Stimulated activated CD8-positive, alpha-beta memory T cell treated with anti-CD3 and anti-CD28 coated beads, Interleukin-15, amount 100 ng/mL, for 1 hour (primary cell): ENCODE data around the gene SYNPR.
"Not testable (repeated sequence)": the region's sequence is repeated elsewhere in the genome, so short reads cannot be mapped to it uniquely, and the experiment has no call there.

Experiments
- DNase-seq: peaks from one replicate; pipeline ENCODE4 v3.0.0-alpha.2; 2020; ENCODE audit warnings: low read depth

The SYNPR gene

DNA sequence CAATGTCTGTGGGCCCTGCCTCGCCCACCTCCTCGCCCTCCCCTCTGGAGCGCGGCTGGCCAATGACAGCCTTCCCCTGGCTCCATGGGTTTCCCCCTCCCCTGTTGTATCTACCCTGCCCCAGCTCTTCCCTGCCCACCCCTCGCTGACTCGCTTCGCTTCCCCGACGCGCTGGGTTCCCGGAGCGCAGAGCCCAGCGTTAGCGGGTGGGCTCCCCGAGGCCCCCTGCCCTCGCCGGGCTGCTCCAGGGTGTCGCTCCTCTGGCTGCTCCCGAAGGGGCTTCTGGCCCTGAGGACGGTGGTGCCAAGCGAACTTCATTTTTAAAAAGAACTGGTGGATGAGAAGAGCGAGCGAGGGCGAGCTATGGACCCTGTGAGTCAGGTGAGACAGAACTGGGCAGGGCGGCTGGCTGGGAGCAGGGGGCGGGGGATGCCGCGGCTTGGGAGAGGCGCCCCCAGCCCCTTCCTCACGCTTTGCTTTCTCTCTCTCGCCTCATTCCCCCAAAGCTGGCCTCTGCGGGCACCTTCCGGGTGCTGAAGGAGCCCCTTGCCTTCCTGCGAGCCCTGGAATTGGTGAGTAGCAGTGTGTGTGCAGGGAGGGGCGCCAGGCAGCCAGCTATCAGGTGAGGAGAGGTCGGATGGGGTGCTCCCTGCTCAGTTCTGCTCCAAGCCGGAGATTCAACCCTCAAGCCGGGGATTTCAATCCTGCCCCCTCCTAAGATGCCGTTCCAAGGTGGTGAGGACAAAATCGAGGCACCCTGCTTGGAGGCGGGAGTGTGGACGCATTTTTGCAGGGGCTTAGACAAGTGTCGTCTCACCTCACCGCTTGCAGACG lies at the start of gene SYNPR:
TSS of gene SYNPR (plus strand) at position 138 of the 834 bp plus-strand sequence.
- no peak for DNase-seq

DNA sequence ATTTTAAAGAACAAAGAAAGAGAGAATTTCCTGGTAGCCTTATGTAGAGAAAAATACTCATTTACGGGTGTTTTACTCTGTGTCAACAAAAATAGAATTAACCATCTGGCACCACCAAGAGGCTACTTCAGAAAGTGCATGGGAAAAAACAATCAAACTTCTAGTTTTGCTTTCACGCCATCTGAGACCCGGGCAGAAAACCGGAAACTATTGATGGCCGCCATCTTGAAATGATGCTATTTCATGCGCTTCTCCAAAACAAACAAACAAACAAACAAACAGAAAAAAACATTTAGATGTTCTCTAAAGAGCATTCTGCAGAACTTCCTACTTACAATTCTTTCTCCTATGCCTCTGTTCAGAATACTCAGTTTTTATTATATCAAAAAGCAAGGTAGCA lies 49.4 kb upstream of the SYNPR start:
- no peak for DNase-seq

DNA sequence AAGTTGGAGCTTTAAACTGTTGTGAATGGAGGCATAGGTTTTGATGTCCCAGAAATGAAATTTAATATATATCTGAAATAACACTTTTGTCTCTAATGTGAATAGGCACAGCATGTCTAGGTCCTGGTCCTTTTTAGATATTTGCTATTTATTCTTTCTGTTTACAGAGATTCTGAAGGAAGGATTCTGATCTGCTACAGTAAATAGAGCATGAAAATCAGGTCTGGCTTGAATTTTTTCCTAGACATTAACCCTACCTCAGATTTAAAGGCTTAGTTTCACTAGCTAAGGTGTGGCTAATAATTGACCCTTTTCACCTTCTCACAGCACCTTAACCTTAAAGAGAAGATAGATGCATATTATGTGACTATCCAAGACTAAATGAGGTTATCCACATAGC lies 48.0 kb upstream of the SYNPR start:
- DNase-seq: no peak

DNA sequence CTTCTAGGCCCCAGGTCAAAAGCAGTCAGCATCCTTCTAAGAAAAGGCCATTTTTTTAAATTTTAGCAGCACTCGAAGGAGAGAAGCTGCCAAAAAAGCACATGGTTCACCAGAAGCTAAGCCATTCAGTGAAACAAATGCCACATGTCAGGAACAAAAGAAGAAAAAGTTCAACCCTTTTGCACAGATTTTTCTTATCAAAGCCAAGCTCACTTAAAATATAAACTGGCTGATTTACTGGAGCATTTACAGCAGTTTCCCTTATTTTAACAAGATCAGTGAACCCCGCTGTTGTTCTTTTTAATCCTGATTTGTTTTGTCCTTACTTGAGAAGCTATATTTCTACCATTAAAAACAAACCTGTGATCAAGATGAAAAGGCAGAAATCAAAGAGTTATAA lies 46.5 kb upstream of the SYNPR start:
- DNase-seq: no peak

DNA sequence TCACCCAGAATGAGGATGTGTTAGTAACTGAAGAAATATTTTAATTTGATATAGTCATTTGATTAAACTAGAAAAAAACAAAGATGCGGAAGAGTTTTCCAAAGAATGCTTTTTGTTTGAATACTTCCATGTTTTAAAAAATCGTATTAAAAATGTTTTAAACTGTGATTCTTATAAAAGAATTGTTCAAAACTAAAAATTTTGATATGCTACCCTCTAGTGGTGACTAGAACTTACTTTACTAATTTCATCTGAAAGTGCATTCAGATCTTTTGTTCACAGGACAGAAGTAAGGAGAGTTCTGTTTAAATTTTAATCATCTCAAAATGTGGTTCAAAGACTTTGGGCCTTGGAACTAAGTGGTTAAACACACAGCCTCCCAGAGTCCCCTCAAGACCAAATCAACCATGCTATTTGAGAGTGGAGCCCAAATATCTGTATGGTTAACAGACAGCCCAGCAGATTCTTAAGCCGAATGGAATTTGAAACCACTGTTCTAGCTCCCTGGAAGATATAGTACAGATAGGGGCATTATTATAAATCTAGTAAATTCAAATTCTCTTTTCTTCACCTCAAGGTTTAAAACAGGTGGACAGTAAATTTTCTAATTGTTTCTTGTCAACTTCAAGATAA lies 45.2 kb upstream of the SYNPR start:
- DNase-seq: no peak

DNA sequence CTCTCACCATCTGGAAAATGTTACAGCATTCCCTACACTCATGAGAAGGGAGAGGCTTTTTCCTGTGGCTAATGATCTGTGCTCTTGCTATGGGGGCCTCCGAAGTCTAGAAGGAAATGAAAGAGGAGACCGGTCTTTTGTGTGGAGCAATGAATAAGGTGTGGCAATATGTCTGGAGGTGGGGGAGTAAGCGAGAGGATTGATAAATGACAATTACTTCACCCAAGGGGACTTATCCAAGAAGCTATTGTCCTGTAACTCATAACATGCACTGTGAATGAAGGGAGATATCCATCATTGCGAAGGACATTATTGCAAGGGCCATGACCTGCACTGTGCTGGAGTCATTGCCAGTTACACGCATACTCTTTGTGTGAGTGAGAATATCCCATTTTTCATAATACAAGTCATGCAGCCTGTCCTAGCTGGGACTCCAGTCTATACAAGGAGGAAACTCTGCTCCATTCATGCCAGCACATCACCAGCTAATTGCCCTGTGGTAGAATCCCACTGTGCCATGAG lies 37.7 kb upstream of the SYNPR start:
- DNase-seq: no peak

DNA sequence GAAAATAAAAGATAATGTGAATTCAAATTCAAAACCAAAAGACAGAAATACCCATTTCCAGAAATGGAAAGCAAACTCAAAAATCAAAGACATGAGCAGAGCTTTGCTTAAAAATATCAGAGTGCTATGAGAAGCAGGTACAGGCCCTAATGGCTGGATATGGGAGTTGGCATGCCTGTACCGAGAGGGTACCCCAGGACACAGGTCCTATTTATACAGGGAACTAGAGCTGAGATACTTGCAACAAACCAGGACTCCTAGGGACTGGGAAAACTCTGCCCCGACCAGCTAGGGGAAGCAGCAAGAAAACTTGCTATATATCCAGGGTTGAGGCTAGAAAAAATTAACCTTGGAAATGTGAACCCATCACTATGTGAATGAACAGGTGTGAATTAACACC lies 36.0 kb upstream of the SYNPR start:
- DNase-seq: no peak

DNA sequence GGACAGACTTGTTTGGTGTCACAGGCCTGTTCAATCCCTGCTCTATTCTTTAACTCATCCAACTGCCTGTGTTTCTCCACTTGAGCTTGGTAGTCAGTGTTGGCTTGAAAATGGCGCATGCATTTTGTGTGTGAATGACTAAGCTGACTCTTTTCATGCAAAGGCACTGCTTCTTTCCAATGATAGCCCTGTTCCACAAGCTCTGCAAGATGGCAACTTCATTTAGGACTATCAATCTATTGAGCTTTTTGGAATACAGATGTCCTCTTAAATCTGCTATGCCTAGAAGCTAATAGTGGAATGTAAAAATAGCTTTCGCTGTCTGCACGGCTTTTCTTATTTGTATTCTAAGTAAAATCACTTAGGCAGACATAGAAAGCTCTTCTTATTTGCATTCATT lies 33.6 kb upstream of the SYNPR start:
- no peak for DNase-seq

DNA sequence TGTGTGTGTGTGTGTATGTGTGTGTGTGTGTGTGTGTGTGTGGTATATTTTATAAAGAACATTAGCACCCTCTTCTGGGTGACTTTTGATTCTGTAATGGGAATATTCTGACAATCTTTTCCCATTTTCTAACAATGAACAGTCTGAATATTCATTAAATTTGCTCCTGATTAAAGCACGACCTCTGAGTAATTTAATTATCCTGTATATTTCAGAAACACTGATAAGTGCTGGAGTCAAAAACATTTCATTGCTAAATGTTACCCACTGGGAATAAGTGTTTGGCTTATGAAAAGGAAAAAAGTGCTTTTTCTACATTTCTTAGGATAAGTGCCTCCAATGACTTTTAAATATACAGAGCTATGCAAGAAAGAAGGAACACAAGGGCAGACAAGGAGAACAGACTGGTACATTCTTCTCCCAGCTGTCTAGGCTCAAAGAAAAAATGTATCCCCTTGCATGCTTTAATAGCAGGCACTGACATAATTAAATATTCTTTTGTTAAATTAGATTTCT lies 32.3 kb upstream of the SYNPR start:
- DNase-seq: no peak

DNA sequence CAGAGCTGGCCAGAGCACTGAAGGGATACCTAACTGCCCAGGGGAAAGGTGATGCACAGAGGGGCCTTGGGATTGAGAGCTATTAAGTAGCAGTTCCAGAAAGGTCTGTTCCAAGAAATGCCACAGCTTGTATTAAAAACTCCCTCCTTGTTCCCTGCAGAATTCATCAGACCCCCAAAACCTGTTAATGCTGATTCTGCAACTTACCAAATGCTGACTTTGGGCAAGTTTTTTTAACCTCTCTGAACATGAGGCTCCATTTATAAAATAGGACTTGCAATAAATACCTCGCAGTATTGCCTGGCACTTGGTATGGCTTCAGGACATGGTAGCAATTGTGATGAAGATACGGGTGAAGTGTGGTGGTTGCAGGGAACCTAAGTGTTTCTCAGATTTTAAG lies 30.1 kb upstream of the SYNPR start:
- DNase-seq: no peak

DNA sequence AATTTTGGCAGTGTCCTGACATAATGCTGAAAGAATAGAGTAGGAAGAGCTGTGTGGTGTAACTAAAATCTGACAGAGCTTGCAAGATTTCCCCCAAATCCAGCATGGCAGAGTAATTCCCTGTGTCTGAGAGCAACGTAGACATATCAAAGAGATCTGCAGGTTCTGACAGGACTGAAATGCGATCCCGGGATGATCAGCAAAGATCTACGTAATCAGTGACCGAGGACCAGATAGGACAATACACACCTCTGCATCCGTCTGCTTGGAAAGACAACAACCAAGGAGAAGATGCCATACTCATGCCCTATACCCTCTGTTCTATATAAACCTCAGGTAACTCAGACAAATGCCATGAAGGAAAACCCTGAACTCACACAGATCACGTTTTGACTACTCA lies 26.6 kb upstream of the SYNPR start:
- DNase-seq: no peak

DNA sequence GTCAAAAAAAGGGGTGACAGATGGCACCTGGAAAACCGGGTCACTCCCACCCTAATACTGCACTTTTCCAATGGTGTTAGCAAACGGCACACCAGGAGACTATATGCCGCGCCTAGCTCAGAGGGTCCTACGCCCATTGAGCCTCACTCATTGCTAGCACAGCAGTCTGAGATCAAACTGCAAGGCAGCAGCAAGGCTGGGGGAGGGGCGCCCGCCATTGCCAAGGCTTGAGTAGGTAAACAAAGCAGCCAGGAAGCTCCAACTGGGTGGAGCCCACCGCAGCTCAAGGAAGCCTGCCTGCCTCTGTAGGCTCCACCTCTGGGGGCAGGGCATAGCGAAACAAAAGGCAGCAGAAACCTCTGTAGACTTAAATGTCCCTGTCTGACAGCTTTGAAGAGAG lies 22.3 kb upstream of the SYNPR start:
- DNase-seq: not testable (repeated sequence)

DNA sequence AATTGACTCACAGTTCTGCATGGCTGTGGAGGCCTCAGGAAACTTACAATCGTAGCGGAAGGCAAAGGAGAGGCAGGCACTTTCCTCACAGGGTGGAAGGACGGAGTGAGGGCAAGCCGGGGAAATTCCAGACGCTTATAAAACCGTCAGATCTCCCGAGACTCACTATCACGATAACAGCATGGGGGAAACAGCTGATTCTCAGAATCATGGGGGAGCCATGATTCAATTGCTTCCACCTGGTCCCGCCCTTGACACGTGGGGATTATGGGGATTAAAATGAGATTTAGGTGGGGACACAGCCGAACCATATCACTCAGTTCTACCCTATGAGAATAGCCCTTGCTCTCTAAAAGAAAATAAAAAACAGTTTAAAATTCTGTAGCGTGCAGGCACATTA lies 13.4 kb upstream of the SYNPR start:
- DNase-seq: no peak

DNA sequence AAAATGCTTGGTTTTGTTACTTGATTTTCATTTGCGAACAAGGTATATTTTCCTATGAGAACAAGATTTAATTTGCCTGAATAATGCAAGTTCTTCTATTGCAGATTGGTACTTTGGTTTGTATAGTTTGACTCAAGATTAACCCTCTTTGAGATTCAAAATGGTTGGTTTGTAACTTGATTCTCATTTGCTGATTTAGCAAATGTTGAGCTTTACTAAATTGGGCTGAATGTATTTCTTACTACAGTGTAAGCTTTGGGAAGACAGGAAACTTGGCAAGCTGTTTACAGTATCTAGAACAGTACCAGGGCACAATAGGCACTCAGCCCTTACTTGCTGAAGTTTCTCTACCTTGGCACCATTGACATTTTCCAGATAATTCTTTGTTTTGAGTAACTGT lies 3.7 kb upstream of the SYNPR start:
- no peak for DNase-seq

DNA sequence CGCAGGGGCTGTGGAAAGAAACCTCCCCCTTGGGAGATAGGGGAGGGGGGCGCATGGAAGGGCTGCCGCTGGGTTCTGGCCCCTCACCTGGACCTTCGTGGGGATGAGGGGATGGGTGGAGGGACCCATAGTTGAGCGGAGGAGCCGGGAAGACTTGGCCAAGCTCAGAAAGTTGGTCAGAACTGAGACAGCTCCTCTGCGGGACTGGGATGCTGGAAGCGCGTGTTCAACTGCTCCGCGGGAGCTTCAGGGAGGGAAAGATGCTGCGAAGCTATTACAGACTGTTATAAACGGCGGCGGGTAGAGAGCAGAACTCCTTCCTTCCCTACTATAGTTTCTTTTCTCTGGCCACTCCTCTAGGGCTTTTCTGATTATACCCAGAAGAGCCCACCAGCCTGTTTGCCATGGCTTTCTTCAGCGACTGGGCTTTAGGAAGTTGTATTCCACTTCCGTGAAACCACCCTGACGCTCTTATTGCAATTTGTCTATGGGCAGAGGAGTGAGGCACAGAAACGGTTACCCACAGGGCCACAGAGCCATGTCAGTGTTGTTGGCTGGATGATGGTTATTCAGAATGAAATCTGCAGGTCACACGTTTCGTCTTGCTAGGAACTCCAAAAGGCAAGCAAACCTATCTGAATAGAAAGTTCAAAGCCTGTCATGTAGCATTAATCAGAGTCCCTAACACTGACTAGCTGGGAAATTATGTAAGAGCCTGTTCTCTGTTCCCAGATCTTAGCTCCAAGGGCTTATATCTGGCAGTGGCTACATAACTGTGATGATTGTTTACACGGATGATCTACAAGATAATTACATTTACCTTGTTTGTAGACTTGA lies 1.1 kb downstream of the SYNPR start:
- DNase-seq: no peak

DNA sequence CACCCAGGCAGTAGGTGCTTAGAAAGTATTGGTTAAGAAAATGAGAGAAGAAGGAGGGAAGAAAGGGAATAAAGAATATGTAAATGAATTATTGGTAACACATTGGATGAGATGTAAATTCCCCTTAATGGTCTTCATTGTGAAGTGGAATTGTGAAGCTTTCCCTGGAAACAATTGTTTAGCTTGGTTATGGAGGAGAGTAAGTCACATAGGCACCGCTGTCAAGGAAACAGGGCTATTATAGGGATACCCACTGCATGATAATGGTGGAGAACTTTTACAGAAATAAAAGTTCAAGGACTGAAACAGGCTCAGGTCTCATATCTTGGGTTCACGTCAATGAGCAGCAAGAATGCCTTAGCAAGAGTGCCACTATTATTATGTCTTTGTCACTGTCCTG lies 9.5 kb downstream of the SYNPR start:
- no peak for DNase-seq

DNA sequence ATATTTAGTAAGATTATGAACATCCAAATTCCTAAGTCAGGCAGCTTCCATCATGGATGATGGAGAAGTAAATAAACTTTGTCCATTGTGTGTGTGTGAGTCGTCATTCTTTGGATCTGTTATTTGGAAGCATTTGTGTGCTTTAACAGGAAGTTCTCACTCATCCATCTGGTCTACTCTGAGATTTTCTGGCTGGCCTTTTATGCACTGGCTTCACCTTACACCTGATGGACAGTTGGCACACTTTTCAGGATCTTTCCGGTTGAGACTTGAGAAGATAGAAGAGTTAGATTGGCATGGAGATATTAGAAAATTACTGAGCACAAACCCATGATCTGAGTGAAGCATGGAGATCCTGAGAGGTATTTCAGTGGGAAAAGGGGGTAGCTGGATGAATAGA lies 12.6 kb downstream of the SYNPR start:
- DNase-seq: no peak

DNA sequence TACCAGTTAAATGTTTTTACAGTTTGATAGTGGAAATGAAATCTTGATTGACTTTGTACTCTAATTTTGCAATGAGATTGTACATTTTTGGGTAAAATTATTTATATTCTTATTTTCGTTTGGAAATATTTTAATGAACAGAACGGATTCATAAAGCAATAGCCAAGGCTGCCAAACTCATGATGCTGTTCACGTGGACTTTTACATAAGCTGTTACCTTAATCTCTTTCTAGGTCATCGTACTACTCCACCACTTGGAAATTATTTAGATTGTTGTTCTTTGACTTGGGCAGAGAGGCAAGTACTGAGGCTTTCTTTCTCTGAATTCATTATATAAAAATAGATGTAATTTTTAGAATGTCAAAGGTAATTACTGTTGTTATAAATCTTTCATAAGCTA lies 16.2 kb downstream of the SYNPR start:
- no peak for DNase-seq

DNA sequence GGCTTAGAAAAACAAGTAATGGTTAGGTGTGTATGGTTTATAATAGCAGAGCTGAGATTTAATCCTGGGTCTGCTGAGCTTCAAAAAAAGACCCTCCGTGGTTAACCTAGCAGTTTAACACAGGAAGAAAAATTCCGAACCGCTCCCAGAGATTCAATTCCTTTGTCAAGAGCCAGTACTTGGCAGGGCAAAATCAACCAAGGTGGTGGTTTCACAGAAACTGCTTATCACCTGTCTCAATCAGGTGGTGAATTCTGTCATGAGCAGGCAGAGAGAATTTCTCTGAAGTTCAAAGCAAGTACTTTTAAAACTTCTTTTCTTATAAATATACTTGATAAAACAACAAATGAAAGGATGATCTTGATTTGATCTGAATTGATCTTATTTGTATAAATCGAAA lies 17.2 kb downstream of the SYNPR start:
- no peak for DNase-seq

DNA sequence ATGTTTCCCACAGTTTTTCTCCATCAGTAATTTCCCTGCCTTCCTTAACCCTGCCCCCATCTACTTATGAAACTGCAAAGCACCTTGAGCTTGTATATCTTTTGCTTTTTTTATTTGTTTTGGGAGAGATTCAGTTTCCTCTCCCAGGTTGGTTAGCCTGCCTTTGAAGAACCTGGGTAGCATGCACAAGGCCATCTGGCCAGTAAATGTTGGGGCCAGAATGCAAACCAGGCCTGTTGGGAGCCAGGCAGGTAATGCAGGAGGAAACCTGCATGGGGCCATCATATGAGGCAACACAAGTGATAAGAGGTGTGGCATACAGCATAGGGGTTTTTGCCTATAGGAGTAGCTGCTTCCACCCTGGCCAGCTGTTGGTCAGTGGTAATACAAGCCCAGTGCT lies 17.7 kb downstream of the SYNPR start:
- no peak for DNase-seq

DNA sequence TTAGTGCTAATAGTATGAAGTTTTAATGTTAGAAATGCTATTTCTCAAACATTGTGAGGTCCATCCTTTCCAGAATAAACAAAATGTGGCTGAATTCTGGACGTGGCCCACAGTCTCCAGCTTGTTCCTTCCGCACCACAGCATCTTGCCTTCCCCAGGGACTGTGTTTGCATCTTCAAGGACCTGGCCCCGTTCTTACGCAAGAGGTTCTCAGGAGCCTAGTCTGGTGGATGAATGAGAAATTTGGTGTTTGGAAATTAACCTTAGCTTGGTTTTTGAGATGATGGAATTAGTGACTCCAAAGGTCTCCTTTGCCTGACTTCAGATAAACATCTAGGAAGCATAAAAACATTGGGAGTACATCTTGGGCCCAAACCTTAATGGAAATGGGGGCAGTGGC lies 18.1 kb downstream of the SYNPR start:
- DNase-seq: no peak

DNA sequence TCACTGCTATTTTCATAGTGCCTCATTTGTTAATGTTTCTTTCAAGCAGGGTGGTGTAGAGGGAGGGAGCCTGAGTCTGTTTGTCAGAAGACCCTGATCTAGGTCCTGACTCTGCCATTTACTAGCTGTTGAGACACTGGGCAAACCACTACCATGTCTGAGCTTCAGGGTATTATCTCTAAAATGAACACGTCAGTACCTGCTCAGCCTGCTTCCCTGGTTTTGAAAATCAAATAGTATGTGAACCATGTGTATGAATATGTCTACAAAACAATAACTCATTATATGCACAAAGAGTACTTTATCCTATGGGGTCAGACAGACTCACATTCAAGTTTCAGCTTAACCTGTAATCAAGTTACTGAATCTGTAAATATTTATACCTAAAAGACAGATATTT lies 25.1 kb downstream of the SYNPR start:
- DNase-seq: no peak

DNA sequence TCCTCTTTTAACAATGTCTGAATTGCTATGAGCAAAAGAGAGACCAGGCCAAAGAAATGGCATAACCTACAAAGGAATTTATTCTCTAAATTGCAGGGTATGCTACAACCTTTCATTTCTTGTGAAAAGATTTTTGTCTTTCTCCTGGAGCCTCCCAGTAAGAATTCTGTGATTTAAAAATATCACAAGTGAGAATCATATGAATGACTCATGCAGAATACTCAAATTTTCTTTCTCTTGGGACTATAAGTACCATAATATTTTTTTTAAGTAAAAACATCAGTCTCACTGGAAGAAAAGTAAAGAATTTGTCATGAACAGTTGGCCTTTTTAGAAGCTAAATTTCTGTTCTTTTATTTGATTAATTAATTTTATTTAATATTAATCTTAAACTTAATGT lies 26.3 kb downstream of the SYNPR start:
- DNase-seq: no peak
